HG03097 (cell line): Measurements from ENCODE around the gene EIF2S1.
"Not testable (repeated sequence)": the region's sequence is repeated elsewhere in the genome, so short reads cannot be mapped to it uniquely, and the experiment has no call there.

Source experiments
- ATAC-seq: cut with Tn5 transposase; IDR thresholded peaks from one replicate; pipeline ENCODE4 v1.9.1; 2021; ENCODE audit not compliant: unreplicated experiment, low FRiP score

EIF2S1 gene

DNA sequence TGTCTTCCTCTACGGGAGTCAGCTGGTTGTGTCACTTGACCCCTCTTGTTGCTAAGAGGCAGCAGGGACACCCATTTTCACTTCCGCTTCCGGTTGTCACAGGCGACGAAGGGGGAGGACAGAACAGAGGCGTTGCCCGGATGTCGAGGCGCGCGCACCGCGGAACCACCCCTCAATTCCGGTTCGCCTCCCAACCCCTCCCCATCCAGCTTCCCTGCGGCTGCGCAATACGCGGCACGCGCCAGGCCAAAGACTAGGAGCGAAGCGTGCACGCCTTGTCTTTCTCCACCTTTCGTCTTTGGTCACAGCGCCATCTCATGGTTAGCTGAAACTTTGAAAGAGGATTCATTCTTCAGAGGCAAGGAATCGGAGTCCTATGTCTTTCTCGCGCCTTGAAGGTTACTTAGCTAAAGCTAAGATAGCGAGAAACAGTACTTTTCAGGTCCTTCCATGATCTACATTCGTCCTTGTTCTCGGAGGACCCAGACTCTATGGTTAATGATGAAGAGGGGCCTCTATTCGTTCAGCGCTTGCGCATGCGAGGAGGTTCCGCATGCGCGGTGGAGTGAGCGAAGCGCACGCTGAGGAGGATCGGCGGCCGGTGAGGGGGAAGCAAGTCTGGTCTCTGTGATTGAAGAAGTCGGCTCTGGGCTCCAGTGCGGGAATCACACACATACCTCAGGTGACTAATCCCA lies at the start of gene EIF2S1, which contains the start of gene ATP6V1D:
Gene EIF2S1, plus strand, starts transcription at position 554 of the 695 bp plus-strand sequence. CDS start 4,440 bp downstream, outside the sequence.
Gene ATP6V1D, minus strand, starts transcription at position 30 of the 695 bp plus-strand sequence. CDS start 106 bp downstream, outside the sequence.
- ATAC-seq: peak; percentile 84

DNA sequence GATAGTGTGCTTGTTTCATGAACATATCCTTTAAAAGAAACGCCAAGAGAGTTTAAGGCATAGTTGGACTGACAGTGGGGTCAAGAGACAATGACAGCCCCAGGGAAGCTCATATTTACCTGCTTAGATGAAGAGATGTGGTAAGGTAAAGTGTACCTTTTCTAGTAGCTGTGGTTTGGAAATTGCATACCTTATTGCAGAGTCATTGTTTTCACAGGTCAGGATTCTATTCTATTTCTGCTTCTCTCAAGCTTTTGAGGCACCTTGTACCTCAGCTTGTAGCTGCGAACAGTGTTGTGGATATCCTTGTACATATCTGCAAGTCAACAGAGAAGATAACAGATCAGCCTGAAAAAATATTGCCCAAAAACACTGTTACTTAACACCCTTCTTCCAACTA lies 48.3 kb upstream of the EIF2S1 start:
- no peak for ATAC-seq

DNA sequence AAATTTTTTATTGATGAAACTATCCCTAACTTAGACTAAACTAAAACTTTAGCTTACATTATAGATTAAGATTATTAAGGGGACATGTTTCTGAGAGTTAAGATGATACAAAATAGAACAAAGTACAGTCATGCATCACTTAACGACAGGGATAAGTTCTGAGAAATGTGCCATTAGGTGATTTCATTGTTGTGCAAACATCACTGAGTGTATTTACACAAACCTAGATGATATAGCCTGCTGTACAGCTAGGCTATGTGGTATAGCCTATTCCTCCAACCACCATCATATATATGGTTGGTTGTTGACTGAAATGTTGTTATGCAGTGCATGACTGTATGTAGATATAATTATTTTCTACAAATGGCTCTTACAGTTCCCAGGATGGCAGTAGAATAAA lies 47.0 kb upstream of the EIF2S1 start:
- ATAC-seq: no peak

- ATAC-seq: no peak
These were observed 42.3 kb upstream of the EIF2S1 start for GRCh38 chr14:67317822-67318221.

GRCh38 chr14:67319142-67319541 lies 41.0 kb upstream of the EIF2S1 start:
- no peak for ATAC-seq

DNA sequence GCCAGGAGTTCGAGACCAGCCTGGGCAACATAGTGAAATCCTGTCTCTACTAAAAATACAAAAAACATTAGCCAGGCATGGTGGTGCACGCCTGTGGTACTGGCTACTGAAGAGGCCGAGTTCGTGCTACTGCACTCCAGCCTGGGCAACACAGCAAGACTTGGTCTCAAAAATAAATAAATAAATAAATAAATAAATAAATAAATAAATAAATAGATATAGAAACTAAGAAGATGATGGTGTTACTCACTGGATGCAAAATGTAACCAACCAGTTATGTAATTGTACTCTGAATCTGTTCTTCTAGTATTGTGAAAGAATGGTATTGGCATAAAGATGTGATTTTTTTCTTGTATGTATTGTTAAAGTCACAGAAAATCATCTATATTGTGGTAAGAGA lies 30.5 kb upstream of the EIF2S1 start:
- not testable (repeated sequence) for ATAC-seq

- no peak for ATAC-seq
These were observed 28.6 kb upstream of the EIF2S1 start for GRCh38 chr14:67331368-67332125.

- ATAC-seq: no peak
These were observed 27.7 kb upstream of the EIF2S1 start for GRCh38 chr14:67332468-67332867.

DNA sequence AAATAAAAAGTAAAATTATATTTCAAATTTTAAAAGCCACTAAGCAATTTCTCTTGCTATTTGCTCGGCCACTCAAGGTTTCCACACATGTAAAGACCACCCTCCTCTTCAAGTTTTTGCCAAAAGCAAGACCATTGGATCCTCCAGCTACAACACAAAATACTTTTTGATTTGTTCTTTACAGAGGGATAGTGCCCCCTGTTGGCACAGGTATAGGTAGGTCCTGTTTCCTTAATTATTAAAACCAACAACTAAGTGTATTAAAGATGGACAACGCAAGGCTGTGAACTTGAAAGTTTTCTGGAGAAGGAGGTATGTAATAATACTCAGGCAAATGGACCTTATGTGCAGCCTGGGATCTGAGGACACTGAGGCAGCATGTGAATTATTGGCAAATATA lies 24.3 kb upstream of the EIF2S1 start:
- no peak for ATAC-seq

DNA sequence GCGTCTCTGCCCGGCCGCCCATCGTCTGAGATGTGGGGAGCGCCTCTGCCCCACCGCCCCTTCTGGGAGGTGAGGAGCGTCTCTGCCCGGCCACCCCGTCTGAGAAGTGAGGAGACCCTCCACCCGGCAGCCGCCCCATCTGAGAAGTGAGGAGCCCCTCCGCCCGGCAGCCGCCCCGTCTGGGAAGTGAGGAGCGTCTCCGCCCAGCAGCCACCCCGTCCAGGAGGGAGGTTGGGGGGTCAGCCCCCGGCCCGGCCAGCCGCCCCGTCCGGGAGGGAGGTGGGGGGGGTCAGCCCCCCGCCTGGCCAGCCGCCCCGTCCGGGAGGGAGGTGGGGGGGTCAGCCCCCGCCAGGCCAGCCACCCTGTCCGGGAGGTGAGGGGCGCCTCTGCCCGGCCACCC lies 18.9 kb upstream of the EIF2S1 start:
- ATAC-seq: not testable (repeated sequence)

- ATAC-seq: no peak
These were observed 16.4 kb upstream of the EIF2S1 start for GRCh38 chr14:67343601-67344230.

GRCh38 chr14:67345583-67345982 lies 14.5 kb upstream of the EIF2S1 start:
- no peak for ATAC-seq

GRCh38 chr14:67352055-67352454 lies 8.1 kb upstream of the EIF2S1 start:
- ATAC-seq: no peak

DNA sequence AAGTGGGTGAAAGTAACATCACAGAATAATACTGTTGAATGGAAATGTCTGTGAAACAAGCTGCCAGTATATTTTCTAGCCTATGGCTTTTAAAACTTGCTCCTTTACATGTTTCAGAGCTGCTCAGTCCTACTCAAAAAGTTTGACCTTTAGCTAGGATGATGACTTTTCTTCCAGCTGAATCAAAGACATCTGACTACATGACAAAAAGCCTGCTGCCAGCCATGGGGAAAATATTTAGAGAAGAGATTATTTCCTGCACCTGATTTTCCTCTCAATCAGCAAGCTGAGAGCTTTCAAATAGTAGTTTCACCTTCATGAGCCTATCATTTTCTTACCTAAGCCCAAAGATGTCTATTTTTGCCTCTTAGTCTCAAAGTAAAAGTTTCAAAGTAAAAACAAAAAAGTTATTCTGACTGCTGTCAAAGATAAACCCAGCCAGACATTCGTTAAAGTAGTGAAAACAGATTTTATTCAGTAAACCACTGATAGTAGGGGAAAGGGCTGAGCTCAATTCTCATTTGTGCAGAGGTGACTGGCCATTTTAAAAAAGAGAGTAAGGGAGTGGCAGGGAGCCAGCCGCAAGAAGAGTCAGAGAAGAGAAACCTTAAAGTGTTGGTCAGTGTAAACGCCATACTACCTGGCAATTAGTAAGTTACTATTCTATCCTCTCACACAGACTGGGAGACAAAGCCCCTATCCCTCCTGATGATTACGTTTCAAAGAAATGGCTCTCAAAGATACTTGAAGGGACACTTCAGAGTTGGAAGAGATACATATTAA lies 2.8 kb upstream of the EIF2S1 start:
- no peak for ATAC-seq

- ATAC-seq: no peak
These were observed 2.2 kb upstream of the EIF2S1 start for GRCh38 chr14:67357969-67358354.

- ATAC-seq: no peak
These were observed 979 bp upstream of the EIF2S1 start for GRCh38 chr14:67358924-67359774.

DNA sequence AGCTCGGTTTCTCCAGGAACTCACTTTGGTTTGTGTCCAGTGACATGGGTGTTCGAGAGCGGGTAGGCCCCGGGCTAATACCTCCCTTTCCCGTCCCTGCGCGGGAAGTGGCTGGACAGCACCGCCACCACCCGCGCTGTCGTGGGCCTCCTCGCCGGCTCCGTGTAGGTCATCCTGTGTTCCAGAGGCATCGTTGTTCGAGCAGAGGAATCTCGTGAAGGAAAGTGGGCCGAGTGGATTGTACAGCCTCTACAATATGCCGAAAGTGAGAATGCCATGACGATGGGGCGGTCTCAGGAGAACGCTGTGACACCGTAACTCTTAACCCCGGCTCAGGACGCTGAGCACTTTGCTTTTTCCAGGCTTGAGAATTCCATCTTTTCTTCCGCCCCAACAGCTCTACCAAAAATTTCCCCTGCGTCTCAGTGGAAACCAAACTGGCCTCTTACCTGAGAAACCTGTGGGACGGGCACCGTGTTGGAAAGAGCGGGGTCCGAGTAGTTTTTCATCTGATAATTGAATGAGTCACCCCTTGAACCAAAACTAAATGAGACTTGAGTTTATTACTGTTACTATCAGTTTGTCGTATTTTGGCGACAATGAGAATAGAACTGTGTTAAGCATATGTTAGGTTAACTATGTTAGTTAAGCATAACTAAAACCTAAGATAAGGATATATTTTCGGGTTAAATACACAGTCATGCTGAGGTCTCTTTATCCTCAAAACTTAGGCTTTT lies 510 bp downstream of the EIF2S1 start:
- peak; percentile 25 for ATAC-seq

GRCh38 chr14:67365476-67365875 lies 5.3 kb downstream of the EIF2S1 start:
- no peak for ATAC-seq

DNA sequence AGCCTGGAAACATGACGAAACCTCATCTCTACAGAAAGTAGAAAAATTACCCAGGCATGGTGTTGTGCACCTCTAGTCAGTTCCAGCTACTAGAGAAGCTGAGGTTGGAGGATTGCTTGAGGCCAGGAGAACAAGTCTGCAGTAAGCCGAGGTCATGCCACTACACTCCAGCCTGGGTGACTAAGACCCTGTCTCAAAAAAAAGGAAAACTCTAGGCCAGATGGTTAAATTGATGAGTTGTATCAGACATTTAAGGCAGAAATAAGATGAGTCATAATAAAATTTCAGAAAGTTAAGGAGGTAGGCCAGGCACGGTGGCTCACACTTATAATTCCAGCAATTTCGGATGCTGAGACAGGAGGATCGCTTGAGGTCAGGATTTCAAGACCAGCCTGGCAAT lies 10.7 kb downstream of the EIF2S1 start:
- ATAC-seq: no peak
